GM21526 (cell line): ENCODE data around the gene CELSR2.

Experiments used
- ATAC-seq: cut with Tn5 transposase; IDR thresholded peaks from one replicate; pipeline ENCODE4 v1.9.1; 2021; ENCODE audit warnings: moderate library complexity; ENCODE audit not compliant: unreplicated experiment, low FRiP score

CELSR2 gene

DNA sequence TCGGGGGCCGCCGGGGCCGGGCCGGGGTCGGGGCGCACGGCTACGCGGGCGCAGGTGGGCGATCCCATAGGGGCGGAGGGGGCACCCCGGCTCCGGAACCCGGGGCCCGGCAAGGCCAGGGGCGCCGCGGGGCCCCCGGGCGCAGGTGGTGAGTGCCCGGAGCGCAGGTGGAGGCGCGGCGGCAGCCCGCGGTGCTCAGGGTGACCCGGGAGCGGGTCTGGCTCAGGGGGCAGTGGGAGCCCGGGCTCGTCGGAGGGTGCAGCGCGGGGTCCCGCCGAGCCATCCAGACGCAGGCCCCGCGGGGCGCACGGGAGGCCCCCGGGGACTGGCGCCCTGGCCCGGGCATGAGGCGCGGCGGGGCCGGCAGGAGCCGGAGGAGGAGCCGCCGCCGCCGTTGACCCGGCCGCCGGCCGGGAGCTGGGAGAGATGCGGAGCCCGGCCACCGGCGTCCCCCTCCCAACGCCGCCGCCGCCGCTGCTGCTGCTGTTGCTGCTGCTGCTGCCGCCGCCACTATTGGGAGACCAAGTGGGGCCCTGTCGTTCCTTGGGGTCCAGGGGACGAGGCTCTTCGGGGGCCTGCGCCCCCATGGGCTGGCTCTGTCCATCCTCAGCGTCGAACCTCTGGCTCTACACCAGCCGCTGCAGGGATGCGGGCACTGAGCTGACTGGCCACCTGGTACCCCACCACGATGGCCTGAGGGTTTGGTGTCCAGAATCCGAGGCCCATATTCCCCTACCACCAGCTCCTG is 489 bp downstream of the CELSR2 start:
- ATAC-seq: peak; percentile 24

DNA sequence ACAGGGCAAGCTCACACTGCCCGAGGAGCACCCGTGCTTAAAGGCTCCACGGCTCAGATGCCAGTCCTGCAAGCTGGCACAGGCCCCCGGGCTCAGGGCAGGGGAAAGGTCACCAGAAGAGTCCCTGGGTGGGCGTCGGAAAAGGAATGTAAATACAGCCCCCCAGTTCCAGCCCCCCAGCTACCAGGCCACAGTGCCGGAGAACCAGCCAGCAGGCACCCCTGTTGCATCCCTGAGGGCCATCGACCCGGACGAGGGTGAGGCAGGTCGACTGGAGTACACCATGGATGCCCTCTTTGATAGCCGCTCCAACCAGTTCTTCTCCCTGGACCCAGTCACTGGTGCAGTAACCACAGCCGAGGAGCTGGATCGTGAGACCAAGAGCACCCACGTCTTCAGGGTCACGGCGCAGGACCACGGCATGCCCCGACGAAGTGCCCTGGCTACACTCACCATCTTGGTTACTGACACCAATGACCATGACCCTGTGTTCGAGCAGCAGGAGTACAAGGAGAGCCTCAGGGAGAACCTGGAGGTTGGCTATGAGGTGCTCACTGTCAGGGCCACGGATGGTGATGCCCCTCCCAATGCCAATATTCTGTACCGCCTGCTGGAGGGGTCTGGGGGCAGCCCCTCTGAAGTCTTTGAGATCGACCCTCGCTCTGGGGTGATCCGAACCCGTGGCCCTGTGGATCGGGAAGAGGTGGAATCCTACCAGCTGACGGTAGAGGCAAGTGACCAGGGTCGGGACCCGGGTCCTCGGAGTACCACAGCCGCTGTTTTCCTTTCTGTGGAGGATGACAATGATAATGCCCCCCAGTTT is 1.3 kb downstream of the CELSR2 start:
- ATAC-seq: no peak

DNA sequence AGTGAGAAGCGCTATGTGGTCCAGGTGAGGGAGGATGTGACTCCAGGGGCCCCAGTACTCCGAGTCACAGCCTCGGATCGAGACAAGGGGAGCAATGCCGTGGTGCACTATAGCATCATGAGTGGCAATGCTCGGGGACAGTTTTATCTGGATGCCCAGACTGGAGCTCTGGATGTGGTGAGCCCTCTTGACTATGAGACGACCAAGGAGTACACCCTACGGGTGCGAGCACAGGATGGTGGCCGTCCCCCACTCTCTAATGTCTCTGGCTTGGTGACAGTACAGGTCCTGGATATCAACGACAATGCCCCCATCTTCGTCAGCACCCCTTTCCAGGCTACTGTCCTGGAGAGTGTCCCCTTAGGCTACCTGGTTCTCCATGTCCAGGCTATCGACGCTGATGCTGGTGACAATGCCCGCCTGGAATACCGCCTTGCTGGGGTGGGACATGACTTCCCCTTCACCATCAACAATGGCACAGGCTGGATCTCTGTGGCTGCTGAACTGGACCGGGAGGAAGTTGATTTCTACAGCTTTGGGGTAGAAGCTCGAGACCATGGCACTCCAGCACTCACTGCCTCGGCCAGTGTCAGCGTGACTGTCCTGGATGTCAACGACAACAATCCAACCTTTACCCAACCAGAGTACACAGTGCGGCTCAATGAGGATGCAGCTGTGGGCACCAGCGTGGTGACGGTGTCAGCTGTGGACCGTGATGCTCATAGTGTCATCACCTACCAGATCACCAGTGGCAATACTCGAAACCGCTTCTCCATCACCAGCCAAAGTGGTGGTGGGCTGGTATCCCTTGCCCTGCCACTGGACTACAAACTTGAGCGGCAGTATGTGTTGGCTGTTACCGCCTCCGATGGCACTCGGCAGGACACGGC is 2.2 kb downstream of the CELSR2 start:
- no peak for ATAC-seq

DNA sequence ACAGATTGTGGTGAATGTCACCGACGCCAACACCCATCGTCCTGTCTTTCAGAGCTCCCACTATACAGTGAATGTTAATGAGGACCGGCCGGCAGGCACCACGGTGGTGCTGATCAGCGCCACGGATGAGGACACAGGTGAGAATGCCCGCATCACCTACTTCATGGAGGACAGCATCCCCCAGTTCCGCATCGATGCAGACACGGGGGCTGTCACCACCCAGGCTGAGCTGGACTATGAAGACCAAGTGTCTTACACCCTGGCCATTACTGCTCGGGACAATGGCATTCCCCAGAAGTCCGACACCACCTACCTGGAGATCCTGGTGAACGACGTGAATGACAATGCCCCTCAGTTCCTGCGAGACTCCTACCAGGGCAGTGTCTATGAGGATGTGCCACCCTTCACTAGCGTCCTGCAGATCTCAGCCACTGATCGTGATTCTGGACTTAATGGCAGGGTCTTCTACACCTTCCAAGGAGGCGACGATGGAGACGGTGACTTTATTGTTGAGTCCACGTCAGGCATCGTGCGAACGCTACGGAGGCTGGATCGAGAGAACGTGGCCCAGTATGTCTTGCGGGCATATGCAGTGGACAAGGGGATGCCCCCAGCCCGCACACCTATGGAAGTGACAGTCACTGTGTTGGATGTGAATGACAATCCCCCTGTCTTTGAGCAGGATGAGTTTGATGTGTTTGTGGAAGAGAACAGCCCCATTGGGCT is 3.0 kb downstream of the CELSR2 start:
- no peak for ATAC-seq

DNA sequence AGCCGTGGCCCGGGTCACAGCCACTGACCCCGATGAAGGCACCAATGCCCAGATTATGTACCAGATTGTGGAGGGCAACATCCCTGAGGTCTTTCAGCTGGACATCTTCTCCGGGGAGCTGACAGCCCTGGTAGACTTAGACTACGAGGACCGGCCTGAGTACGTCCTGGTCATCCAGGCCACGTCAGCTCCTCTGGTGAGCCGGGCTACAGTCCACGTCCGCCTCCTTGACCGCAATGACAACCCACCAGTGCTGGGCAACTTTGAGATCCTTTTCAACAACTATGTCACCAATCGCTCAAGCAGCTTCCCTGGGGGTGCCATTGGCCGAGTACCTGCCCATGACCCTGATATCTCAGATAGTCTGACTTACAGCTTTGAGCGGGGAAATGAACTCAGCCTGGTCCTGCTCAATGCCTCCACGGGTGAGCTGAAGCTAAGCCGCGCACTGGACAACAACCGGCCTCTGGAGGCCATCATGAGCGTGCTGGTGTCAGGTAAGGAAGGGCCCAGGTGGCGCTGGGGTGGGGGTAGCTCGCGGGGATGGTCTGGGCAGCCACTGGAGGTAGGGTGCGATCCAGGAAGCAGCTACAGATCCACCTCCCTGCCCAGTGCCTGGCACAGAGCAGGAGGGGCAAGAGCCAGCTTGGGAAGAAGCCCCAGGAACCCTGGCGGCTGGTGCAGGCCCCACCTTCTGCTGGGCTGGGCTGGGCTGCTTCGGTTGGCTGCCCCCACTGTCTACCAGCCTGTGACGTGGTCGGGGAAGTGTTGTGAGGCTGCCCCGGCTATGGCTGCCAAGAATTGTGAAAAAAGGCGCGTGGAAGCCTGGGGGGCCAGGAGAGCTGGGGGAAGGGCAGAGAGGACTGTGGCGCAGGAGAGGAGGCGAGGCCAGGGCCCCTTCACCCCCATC is 3.8 kb downstream of the CELSR2 start:
- ATAC-seq: no peak

DNA sequence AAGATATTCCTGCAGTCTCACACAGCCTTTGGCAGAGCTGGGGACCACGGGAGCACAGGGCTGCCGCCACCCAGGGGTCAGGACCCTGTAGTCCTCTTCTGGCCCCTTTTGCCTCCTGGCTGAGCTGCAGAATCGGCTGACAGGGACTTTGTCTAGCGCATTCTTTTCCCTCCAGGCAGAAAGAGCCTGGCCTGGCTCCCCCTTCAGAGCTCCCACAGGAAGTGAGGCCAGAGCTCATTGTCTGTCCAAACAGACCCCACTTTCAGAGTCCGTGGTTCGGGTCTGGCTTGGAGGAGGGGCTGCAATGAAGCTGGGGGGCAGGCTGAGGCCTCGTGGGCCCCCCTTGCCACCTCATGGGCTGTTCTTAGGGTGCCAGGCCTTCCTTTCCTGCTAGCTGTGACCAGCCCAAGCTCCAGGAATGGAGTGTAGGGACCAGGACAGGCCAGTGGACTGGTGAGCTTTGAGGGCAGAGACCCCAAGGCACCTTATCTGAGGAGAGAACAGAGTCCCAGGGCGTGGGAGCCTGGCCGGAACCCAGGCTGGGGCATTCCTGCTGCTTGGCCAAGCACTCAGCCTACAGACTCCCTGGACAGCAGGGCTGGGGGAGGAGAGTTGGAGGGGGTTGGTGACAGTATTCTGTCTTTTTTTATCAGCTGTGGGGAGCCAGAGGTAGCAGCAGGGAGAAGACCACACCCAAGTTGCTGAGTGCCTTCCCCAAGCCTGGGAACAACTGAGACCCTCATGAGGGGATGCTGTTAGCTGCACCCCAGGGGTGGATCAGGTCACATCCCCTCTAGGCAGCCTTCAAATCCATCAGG is 4.7 kb downstream of the CELSR2 start:
- no peak for ATAC-seq

DNA sequence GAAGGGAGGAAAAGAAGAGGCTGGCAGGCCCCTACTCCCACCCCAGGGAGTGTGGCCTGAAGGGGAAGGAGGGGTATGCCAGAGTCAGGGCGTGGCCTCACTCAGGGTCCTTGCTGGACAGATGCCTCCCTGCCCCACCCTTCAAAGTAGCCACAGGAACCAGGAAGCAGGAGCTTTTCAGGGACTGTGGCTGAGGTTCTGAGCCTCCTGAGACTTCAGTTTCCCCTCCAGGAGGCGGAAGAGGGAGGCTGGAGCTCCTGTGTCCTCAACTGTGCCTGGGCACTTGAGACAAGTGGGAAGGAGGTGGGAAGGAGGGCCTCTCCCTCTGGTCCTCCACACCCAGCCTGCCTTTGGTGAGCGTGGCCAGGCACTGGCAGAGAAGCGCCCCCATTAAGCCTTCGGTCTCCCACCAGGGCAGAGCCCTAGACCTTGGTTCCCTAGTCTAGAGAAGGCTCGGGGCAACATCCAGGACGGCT is 5.3 kb downstream of the CELSR2 start:
- ATAC-seq: no peak

DNA sequence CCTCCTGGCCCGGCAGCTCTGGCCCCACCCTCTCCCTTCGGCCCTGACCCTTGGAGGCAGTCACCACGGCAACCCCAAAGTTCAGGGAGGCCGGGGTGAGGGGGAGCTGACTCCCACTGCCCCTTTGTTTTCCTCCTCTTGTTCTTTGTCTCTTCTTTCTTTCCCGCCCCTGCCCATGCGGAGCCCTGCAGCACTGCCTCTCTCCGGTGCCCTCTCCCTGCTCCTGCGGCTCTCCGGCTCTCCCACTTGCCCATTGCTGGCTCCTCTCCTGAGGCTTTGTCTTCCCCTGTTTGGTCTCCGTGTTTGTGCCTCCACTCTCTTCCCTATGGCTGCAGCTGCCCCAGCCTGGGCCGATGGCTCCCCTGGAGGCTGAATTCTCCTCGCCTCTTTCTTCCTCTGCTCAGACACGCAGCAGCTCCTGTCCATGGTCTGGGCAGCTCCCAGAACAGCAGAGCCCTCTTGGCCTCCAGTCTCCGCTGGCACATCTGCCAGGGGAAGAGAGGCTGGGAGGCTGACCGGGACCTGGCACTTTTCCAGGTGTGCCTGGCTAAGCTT is 5.8 kb downstream of the CELSR2 start:
- no peak for ATAC-seq

DNA sequence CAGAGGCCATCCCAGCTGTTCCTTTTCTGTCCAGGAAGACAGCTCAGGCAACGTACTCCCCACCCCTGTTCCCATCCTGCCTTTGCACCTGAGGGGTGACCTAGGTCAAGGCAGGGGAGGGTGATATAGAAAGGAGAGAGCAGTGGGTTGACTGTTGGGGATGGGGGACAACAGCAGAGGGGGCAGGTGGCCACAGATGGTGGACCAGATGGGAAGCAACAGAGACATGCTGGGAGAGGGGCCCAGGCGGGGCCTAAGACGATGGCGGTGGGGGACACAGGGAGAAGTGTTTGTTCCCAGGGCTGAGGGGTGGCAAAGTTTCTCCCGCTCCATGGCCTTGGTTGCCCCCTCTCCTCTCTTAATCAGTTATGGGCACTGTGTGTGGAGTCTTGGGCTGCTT is 6.3 kb downstream of the CELSR2 start:
- ATAC-seq: no peak

DNA sequence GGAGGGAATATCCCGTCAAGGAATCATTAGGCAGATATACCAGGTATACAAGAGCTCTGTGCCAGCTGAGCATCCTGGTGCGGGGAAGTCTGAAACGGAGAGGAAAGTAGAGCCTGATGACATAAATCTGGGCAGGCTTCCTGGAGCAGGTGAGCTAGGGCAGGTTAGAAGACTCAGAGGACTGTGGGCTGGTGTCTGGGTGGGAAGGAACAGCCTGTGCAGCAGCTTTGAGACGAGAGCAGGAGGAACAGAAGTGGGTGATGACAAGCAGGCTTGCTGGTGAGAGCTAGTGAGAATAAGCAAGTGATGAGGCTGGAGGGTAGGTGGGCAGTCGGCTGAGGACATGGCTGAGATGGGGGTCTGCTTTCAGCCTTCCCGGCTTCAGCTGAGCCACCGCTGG is 6.7 kb downstream of the CELSR2 start:
- no peak for ATAC-seq

DNA sequence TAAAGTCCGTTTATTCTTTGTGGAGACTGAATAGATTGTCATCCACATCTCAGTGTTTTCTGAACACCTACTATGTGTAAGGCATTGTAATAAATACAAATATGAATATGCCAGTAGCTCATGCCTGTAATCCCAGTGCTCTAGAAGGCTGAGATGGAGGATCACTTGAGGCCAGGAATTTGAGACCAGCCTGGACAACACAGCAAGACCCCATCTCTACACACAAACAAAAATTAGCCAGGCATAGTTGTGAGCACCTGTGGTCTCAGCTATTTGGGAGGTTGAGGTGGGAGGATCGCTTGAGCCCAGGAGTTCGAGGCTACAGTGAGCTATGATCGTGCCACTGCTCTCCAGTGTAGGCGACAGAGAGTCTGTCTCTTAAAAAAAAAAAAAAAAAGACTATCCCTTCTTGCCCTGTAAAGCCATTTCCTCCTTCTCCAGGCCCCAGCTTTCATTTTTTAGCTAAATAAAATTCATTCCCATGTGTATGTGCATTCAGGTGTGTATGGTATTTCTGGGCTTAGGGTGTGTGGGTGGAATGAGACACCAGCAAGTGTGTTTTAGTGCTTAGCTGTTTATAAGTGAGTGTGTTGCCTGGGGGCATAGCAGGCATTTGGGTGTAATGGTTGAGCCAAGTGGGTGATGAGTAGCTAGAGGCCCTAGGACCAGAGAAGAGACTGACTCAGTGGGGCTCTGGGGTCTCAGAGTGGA is 7.8 kb downstream of the CELSR2 start:
- no peak for ATAC-seq

DNA sequence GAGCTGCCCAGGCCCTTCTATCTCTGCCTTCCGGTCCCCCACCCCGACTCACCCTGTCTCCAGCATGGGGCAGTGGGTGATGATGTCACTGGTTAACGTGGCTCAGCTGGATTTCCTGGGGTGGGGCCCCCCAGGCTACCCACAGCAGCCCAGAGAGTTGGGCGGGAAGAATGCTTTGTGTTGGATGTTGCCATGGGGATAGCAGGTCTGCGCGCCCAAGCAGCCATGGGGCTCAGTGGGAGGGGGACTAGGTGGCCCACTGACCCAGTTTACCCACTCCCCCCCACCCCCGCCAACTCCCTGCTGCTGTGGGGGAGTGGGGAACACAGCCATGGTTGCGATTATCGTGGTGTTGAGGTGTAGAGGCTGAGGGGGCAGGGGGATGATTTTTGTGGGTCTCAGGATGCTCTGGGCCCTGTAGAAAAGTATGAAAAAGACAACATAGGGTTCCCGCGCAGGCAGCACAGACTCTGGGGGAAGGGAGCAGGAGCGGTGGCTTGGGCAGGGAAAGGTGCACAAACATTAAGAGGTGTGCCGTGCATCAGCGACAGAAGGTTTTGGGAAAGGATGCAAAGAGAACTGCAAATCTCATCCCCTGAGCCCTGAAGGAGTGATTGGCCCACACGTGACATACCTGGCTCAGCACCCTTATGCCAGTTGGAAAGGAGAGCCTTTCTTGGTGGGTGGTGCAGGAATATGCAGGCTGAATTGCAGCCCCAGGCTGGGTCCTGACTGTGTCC is 8.5 kb downstream of the CELSR2 start:
- no peak for ATAC-seq

DNA sequence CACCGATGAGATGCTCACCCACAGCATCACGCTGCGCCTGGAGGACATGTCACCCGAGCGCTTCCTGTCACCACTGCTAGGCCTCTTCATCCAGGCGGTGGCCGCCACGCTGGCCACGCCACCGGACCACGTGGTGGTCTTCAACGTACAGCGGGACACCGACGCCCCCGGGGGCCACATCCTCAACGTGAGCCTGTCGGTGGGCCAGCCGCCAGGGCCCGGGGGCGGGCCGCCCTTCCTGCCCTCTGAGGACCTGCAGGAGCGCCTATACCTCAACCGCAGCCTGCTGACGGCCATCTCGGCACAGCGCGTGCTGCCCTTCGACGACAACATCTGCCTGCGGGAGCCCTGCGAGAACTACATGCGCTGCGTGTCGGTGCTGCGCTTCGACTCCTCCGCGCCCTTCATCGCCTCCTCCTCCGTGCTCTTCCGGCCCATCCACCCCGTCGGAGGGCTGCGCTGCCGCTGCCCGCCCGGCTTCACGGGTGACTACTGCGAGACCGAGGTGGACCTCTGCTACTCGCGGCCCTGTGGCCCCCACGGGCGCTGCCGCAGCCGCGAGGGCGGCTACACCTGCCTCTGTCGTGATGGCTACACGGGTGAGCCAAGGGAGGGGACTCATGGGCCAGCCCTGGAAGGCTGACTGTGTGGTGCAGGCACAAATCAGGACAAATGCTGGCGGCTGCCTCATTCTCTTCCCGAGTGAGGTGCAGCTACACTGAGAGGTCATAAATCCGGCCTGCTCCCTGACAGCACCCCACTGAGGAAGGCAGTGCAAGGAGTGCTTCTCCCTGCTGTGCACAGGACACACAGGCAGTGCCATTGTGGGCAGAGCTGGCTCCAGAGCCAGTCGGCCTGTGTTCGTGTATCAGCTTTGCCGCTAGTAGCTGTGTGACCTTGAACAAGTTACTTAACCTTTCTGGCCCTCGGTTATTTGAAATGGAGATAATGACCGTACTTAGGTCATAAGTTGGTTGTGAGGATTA is 9.4 kb downstream of the CELSR2 start:
- no peak for ATAC-seq

DNA sequence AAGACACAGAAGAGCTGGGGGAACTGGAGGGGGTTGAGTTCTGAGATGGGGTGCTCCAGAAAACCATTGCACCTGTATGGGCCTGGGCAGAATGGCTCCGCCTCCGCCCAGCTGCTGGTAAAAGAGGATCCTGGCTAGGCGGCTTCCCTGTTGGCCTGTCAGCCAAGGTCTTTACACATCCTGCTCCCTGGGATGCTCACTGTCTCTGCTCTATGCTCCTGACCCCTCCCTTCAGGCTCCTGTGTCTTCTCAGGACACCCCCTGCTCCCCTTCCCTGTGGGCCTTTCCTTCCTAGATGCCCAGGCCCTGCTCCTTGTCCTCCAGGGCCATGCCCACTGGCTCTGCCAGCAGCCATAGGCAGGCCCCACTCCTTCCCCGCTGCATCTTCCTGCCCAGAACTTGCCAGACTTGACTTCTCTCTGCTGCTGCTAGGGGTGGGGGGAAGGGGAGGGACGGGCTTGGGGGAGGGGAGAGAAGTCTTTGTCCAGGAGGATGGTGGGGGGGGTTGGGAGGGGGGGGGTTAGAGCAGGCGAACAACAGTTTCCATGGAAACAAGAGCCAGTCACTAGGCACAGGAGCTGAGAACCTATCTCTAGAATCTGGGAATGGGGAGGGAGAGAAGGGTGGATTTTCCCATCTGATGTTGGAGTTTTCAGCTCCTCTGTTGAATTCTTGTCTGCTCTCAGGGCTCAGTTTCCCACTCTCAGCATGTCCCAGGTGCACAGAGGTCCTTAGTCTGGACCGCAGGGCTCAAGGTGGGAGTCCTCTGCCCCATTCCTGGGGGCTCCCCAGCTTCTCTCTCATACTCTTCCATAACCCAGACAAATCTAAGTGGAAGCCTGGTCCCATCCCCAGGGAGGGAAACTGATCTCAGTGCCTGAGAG is 10.6 kb downstream of the CELSR2 start:
- ATAC-seq: no peak

DNA sequence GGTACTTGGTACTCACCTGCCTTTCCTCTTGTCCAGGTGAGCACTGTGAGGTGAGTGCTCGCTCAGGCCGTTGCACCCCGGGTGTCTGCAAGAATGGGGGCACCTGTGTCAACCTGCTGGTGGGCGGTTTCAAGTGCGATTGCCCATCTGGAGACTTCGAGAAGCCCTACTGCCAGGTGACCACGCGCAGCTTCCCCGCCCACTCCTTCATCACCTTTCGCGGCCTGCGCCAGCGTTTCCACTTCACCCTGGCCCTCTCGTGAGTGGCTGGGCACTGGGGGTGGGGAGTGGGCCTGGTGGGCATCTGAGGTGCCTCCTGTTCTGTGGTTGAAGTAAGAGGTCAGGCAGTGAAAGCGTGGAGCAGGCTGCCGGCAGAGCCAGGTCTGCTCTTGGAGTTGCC is 11.7 kb downstream of the CELSR2 start:
- ATAC-seq: no peak
